ENCODE data around the gene REN. TPM values are rescaled to one million over a fixed set of nuclear protein-coding genes. Genes with fewer than 3 reads are reported as not detected.

Gene REN
- total RNA-seq, 1 experiment from 2014 or later = not detected

DNA sequence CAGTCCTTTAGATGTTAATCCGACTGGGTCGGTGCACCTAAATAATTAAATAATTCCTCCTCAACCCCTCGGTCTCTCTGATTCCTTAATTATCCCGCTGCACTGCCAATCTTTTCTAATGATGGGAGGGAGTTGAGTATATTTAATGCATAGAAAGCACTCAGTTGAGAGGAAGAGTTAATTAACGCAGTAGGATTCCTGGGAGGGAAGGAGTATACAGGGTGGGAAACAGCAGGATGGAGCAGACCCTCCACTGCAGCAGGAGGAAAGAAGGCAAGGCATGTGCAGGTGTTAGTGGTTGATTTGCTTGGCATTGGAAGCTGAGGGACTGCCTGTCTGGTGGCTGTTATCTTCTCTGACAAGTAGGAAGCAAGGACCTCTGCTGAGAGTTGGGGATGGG is 9.9 kb upstream of the REN start:
- no peaks in the 10 kb centered on the region for H3K79me1 ChIP-seq (ENCODE audit: insufficient read depth, low read depth, low read length, poor library complexity, severe bottlenecking)
- no peak overlapping the region for H3K9ac ChIP-seq (ENCODE audit: extremely low read depth, insufficient read length, low read length)
- no peak overlapping the region for H3K4me2 ChIP-seq (ENCODE audit: insufficient read depth, insufficient read length, low read length)
- no peak overlapping the region for H3K27ac Mint-ChIP-seq
- TF ChIP-seq, protein P1, sequence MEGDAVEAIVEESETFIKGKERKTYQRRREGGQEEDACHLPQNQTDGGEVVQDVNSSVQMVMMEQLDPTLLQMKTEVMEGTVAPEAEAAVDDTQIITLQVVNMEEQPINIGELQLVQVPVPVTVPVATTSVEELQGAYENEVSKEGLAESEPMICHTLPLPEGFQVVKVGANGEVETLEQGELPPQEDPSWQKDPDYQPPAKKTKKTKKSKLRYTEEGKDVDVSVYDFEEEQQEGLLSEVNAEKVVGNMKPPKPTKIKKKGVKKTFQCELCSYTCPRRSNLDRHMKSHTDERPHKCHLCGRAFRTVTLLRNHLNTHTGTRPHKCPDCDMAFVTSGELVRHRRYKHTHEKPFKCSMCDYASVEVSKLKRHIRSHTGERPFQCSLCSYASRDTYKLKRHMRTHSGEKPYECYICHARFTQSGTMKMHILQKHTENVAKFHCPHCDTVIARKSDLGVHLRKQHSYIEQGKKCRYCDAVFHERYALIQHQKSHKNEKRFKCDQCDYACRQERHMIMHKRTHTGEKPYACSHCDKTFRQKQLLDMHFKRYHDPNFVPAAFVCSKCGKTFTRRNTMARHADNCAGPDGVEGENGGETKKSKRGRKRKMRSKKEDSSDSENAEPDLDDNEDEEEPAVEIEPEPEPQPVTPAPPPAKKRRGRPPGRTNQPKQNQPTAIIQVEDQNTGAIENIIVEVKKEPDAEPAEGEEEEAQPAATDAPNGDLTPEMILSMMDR (conservative IDR thresholded peaks at IDR 0.05) = no peak
- no peak overlapping the region for H4K8ac ChIP-seq (replicated peaks; ENCODE audit: insufficient read length, low read depth, low read length)
- H3K79me2 ChIP-seq (ENCODE audit: insufficient read depth, low read length) = no peaks in the 10 kb centered on the region
- H2BK15ac ChIP-seq (ENCODE audit: low read depth, low read length) = no peak overlapping the region
- H3K9me3 Mint-ChIP-seq = peaks cover 5 to 20% of the 10 kb centered on the region in 2 experiments
- no peak for DNase-seq
- H2AFZ ChIP-seq (ENCODE audit: low read length) = no peak overlapping the region
- H3K9me3 ChIP-seq (ENCODE audit: control insufficient read depth, low read depth, low read length) = no peaks in the 10 kb centered on the region
- H3K27me3 Mint-ChIP-seq (ENCODE audit: low read depth) = peaks cover 32% of the 10 kb centered on the region
- H3K36me3 Mint-ChIP-seq (ENCODE audit: insufficient read depth in 1 of 3, low read depth in 3 of 3) = peaks cover 2 to 4% (median 3%) of the 10 kb centered on the region in 3 experiments; a peak in 3 of 7 replicates
- H4K5ac ChIP-seq (ENCODE audit: insufficient read length, low read depth, low read length) = no peak overlapping the region
- H2BK20ac ChIP-seq (ENCODE audit: low read depth, low read length, poor library complexity, severe bottlenecking) = no peak overlapping the region
- H2AK5ac ChIP-seq (ENCODE audit: insufficient read length, low read length) = no peak overlapping the region
- H4K20me1 ChIP-seq (ENCODE audit: control insufficient read depth, insufficient read depth, insufficient read length) = no peaks in the 10 kb centered on the region
- H3K27ac ChIP-seq (ENCODE audit: insufficient read length, low read depth, low read length) = no peak overlapping the region
- H4K91ac ChIP-seq (ENCODE audit: insufficient read length, low read depth, low read length) = no peak overlapping the region
- H3K4me3 Mint-ChIP-seq = no peak overlapping the region
- no peaks in the 10 kb centered on the region for H3K4me1 Mint-ChIP-seq
- H3T11ph ChIP-seq (ENCODE audit: low read length) = no peak overlapping the region
- no peak overlapping the region for H2BK5ac ChIP-seq (ENCODE audit: insufficient read length, low read length)
- H3K18ac ChIP-seq (ENCODE audit: insufficient read length, low read depth, low read length) = no peak overlapping the region
- no peak overlapping the region for H3K56ac ChIP-seq (ENCODE audit: insufficient read length, low read depth, low read length)
- H3K14ac ChIP-seq (ENCODE audit: insufficient read depth, low read length) = no peak overlapping the region
- no peak overlapping the region for H2BK12ac ChIP-seq (ENCODE audit: insufficient read length, low read depth, low read length)
- H3K4me1 ChIP-seq (ENCODE audit: insufficient read depth, low read length) = no peaks in the 10 kb centered on the region
- H3K4ac ChIP-seq (ENCODE audit: low read depth, low read length) = no peak overlapping the region
- no peaks in the 10 kb centered on the region for H3K23me2 ChIP-seq (ENCODE audit: insufficient read length, low read depth, low read length, poor library complexity, severe bottlenecking)
- H2BK120ac ChIP-seq (ENCODE audit: low read depth, low read length, poor library complexity, severe bottlenecking) = no peak overlapping the region
- no peak overlapping the region for H3K23ac ChIP-seq (ENCODE audit: insufficient read length, low read depth, low read length)
- WGBS (ENCODE audit: extremely low coverage, insufficient read length, low lambda C conversion rate) = no CpG with 5 or more reads among the region's 5 CpGs
- H3K27me3 ChIP-seq (ENCODE audit: insufficient read depth, low read length) = no peaks in the 10 kb centered on the region

Data from H9 (cell line).